NB4 (cell line): ENCODE data around the gene SLC39A13.

Source experiments
- CTCF ChIP-seq: IDR thresholded peaks from one replicate; pipeline ENCODE4 v1.5.1; 2012; ENCODE audit warnings: low read depth, low read length
- MYC ChIP-seq: IDR thresholded peaks from 2 replicates; pipeline ENCODE4 v1.6.1; 2011; ENCODE audit warnings: low read depth, low read length
- POLR2A ChIP-seq: IDR thresholded peaks from 2 replicates; pipeline ENCODE4 v1.6.1; 2011; ENCODE audit warnings: mild to moderate bottlenecking; ENCODE audit not compliant: insufficient read length; ENCODE audit errors: extremely low read depth
- TF ChIP-seq, protein P1 (sequence below): IDR thresholded peaks from 2 replicates; pipeline ENCODE4 v1.6.1; 2011; ENCODE audit warnings: low read depth, low read length

DNA sequence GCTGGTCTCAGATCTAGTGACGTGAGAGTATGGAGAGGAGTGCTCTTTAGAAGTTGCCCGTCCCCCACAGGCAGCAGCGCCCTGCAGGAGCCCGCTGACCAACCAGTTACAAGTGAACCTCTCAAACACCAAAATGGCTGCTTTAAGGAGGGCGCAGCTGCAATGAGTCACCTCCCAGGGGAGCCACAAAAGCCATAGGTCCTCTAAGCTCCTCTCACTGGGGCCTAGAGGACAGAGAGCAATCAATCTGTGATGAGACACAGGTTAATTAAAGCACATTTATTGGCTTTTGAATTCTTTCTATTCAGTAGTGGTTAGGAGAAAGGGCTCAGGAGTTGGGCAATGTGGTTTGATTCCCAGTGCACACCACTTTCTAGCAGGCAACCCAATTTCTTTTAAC is 56.1 kb downstream of the SLC39A13 start:
- TF ChIP-seq POLR2A (no peak), MYC (peak; percentile 35; the same call in 1 of the 2 replicates), CTCF (no peak)
- TF ChIP-seq, protein P1, sequence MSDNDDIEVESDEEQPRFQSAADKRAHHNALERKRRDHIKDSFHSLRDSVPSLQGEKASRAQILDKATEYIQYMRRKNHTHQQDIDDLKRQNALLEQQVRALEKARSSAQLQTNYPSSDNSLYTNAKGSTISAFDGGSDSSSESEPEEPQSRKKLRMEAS, result no peak
